ENCODE measurements around the gene MTA2.
"Not testable (repeated sequence)": the region's sequence is repeated elsewhere in the genome, so short reads cannot be mapped to it uniquely, and the experiment has no call there.

DNA sequence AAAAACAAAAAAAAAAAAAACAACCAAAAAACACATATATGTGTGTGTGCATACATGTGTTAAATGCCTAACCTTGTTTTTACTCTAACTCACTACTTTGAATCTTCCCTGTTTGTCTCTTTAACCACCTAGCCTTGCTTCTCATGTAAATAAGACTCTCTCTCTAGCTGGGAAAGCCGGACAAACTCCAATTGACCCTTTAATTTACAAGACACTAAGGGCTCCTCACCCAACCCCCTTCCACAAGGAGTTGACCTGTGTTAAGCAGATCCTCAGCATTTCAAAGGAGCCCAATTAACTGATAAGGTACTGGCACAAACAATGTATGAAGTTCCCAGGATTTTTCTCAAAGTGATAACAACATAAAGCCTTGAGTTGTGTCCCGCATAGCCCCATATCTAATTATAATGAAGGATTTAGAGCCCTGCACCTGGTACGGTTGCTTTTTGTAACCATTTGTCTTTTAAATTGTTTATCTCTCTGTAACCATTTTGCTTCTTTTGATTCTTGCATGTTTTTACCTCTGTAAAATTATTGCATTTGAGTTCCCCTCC, 39.9 kb downstream of the MTA2 start:
- TF ChIP-seq, protein P1, sequence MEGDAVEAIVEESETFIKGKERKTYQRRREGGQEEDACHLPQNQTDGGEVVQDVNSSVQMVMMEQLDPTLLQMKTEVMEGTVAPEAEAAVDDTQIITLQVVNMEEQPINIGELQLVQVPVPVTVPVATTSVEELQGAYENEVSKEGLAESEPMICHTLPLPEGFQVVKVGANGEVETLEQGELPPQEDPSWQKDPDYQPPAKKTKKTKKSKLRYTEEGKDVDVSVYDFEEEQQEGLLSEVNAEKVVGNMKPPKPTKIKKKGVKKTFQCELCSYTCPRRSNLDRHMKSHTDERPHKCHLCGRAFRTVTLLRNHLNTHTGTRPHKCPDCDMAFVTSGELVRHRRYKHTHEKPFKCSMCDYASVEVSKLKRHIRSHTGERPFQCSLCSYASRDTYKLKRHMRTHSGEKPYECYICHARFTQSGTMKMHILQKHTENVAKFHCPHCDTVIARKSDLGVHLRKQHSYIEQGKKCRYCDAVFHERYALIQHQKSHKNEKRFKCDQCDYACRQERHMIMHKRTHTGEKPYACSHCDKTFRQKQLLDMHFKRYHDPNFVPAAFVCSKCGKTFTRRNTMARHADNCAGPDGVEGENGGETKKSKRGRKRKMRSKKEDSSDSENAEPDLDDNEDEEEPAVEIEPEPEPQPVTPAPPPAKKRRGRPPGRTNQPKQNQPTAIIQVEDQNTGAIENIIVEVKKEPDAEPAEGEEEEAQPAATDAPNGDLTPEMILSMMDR (IDR thresholded peaks at IDR 0.05): not testable (repeated sequence)
- TF ChIP-seq POLR2A (IDR thresholded peaks at IDR 0.05): not testable (repeated sequence)
